GM19239 (cell line): Measurements from ENCODE around the gene SEMA6A.
"Not testable (repeated sequence)": the region's sequence is repeated elsewhere in the genome, so short reads cannot be mapped to it uniquely, and the experiment has no call there.

Experiments used
- DNase-seq: peaks from one replicate; pipeline ENCODE4 v3.0.0; 2011; ENCODE audit warnings: low spot score; ENCODE audit not compliant: insufficient read length
- FAIRE-seq: peaks from 2 replicates; lab custom pipeline; 2011; peaks lifted over from hg19 to GRCh38; lab: Jason Lieb, UNC

Gene SEMA6A

DNA sequence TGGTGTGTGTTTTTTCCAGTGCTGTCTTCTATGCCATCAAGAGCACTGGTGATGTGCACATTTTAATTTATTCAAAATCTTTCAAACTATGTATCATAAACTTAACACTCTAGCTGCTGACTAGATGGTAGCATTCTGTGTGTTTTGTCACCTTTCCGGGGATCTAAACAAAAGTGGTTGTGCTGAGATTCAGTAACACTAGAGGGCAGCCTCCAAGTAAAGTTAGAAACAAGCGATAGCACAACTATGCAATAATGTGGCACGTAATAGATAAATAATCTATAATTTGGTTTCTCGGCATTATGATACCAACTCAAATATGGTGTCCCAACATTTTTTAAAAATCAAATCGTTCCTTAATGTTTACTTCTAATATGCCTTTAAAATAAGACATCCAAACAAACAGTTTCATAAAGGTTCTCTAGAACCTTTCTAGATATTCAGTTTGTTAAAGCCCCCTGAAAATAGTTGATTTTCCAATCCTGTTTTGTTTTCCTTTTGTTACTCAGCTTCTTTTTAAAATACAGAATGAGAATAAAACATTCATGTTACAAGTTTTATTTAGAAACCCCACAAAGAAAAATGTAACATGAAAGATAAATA lies 16.9 kb downstream of the SEMA6A start:
- DNase-seq (no peak), FAIRE-seq (peak; percentile 75)

- FAIRE-seq (no peak), DNase-seq (no peak)
These were observed 19.9 kb downstream of the SEMA6A start for GRCh38 chr5:116554764-116555163.

DNA sequence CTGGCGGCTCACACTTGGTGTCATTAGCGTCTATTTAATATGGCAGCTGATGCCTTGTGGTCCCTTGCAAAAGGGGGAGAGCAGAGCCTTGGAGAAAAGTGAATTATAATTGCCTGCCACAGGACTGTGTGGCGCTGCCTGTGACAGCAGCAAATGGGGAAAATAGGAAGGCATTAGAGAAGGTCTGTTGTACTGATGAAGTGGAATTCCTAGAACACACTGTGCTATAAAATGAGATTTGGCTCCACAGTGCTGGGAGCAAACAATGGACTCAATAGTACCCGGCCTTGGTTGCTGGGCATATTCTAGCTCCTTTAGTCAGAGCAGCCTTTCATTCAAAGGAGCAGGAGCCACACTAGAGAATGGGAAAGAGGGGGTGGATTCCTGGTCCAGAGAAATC lies 21.3 kb downstream of the SEMA6A start:
- no peak for DNase-seq
- no peak for FAIRE-seq

- FAIRE-seq (no peak), DNase-seq (no peak)
These were observed 24.5 kb downstream of the SEMA6A start for GRCh38 chr5:116550082-116550481.

GRCh38 chr5:116546743-116547124 lies 27.9 kb downstream of the SEMA6A start:
- DNase-seq: no peak
- peak; percentile 37 for FAIRE-seq

- no peak for FAIRE-seq
- no peak for DNase-seq
These were observed 28.4 kb downstream of the SEMA6A start for GRCh38 chr5:116546033-116546742.

GRCh38 chr5:116545465-116545864 lies 29.2 kb downstream of the SEMA6A start:
- FAIRE-seq, DNase-seq: not testable (repeated sequence)

DNA sequence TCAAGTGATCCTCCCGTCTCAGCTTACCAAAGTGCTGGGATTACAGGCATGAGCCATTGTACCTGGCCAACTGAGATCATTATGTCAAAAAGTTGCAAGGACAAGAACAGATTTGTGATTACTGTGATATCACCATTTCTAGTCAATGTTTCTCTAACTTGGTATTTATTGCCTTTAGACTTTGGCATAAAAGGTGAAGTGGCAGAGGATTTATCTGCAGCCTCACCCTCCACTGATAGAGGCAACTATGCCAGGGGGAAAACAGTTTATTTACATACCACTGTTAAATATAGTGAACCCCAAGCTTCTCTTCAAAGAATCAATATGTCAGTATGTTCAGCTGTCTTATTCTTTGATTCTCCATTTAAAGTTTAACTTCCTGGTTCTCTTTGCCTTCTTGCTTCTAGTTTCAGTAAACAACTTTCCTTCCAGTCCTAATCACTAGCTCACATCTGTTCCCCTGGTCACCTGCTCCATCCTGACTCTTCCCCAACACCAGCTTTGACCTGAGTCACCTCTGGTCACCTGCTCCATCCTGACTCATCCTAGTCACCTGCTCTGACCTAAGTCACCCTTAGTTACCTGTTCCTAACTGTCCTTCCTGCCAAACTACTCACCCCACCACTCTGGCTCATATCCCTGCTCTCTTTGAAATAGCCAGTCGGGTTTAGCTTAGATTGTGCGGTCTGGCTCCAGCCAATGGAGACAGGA lies 29.9 kb downstream of the SEMA6A start:
- DNase-seq (no peak), FAIRE-seq (peak; percentile 40)

GRCh38 chr5:116543501-116543900 lies 31.1 kb downstream of the SEMA6A start:
- DNase-seq (no peak), FAIRE-seq (peak; percentile 62)

GRCh38 chr5:116542619-116543018 lies 32.0 kb downstream of the SEMA6A start:
- FAIRE-seq (no peak), DNase-seq (no peak)

- no peak for FAIRE-seq
- no peak for DNase-seq
These were observed 35.4 kb downstream of the SEMA6A start for GRCh38 chr5:116539222-116539621.

DNA sequence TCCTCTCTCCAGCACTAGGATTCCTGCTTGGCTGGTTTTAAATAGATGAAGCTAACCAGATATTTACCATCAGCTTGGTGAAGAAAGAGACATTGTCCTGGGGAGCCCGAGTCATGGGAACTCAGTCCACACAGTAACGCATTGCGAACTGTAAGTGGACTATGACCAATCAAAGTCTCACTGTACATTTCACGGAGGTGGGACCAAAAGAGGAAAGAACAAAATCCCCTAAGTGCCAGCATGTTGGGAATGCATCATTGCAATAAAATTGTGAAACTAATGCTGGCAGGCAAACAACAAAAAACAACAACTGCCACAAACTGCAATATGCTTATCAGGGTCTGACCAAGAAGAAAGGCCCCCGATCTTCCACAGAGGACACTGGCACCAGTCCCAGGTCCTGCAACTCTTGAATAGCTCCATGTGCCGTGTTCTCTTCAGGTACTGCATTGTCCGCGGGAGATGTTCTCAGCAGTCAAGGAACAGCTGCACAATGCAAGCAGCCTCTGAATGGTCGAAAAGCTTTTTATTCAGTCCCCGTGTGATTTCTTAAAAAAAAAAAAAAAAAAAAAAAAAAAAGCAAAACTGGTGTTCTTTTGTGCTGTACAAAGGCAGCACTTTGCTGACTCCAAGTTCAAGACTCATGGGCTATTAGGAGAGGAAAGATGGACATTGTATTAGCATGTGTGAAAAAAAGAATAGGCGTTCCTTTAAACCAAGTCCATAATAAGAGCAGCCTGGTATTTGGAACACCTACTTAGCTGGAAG lies 38.1 kb downstream of the SEMA6A start:
- DNase-seq (no peak), FAIRE-seq (no peak)

DNA sequence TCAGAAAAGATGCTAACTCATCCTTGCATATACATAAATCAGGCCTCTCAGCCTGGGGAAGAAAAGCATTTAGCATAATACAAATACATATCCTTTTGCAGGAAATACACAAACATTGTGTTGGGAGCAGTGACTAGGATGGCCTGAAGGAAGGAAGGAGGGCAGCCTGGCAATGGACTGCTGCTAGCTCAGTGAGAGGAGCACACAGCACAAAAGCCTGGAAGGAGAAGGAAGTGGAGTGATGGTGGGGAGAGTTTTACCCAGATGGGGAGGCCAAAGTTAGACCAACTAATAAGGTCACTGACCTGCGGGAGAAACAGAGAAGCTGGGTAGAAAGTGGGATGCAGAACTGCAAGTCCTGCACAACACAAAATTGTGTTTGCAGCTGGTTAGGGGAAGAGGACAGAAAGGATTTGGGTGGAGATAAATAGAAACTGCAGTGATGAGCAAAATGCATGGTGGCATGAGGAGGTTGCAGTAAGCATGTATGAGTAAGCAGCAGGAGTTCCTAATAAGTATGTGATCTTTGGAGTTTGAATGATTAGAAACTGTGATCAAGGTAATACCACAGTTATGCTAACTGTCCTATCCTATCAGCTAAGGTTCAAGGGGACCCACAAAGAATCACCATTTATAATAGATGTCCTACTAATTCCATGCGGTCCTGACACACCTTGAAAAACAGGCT lies 39.5 kb downstream of the SEMA6A start:
- DNase-seq: no peak
- FAIRE-seq: peak; percentile 26

GRCh38 chr5:116532762-116533525 lies 41.7 kb downstream of the SEMA6A start:
- DNase-seq: no peak
- peak; percentile 63 for FAIRE-seq

- DNase-seq (no peak), FAIRE-seq (no peak)
These were observed 43.0 kb downstream of the SEMA6A start for GRCh38 chr5:116531635-116532034.

GRCh38 chr5:116531117-116531516 lies 43.5 kb downstream of the SEMA6A start:
- FAIRE-seq (no peak), DNase-seq (no peak)

GRCh38 chr5:116530276-116530675 lies 44.3 kb downstream of the SEMA6A start:
- no peak for FAIRE-seq
- no peak for DNase-seq

- DNase-seq (no peak), FAIRE-seq (no peak)
These were observed 45.0 kb downstream of the SEMA6A start for GRCh38 chr5:116529615-116530014.

DNA sequence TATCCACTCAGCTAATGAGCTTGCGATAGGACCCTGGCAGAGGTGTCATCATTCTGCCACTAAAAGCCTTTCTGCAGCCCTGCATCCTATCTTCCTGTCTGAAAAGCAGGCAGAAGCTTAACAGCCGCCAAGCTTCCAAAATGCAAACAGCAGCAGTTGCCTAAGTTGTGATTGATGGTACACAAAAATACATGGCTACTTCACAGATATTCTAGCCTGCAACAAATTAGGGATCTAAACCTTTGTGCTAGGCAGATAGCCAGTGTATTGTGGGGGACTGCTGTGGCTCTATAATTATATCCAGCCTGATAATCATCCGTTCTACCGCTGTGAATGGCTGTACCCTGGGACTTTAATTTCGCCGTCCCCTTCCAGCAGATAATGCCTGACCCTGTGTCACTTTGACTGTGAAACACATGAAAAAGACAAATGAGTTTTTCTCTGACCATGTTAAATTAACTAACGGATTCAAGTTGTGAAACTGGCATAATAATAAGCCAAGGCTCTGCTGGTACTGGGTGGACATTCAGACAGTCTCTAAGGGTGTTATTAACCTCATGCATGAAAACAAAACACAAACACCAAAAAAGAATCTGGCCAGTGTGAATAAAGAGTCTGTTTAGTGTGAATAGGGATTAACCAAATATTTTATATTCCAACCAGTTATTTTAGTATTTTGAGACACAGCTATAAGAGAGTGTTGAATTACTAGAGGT lies 45.9 kb downstream of the SEMA6A start:
- FAIRE-seq (no peak), DNase-seq (no peak)
